Fibroblast of upper back skin (primary cell): ENCODE results near the gene NUAK1.

ENCODE experiments used
- DNase-seq: peaks from one replicate; pipeline ENCODE4 v3.0.0-alpha.2; 2013

NUAK1 gene

DNA sequence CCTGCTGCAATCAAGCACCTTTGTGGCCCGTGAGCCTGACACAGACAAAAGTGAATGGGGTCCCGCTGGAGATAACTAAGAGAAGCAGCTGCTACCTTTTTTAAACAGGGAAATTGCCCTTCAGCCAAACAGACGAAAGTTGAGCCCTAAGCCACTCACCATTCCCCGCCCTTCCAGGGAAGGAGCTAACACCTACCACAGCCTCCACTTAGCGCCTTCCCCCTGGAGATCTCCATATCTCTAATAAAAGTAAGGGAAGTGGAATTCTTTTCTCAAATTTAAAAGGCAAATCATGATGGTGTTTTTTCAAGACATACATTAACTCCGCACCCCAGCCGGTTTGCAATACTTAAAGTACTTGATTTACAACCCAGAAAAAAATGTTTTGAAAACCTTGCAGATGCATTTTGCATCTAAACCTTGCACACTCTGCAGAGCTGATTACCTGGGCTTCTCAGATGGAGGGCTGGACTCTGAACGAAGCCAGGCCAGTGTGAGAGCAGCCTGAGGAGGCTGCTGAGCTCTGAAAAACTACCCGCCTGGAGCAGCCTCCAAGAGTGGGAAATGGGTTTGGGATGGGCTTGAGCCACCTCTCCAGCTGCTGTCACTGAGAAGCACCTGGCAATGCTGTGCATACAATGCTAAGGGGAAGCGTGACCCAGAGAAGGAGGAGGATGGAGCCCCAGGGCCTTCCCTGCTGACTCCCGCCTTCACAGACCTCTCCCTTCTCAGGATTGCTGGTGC, 10.0 kb downstream of the NUAK1 start:
- no peak for DNase-seq

DNA sequence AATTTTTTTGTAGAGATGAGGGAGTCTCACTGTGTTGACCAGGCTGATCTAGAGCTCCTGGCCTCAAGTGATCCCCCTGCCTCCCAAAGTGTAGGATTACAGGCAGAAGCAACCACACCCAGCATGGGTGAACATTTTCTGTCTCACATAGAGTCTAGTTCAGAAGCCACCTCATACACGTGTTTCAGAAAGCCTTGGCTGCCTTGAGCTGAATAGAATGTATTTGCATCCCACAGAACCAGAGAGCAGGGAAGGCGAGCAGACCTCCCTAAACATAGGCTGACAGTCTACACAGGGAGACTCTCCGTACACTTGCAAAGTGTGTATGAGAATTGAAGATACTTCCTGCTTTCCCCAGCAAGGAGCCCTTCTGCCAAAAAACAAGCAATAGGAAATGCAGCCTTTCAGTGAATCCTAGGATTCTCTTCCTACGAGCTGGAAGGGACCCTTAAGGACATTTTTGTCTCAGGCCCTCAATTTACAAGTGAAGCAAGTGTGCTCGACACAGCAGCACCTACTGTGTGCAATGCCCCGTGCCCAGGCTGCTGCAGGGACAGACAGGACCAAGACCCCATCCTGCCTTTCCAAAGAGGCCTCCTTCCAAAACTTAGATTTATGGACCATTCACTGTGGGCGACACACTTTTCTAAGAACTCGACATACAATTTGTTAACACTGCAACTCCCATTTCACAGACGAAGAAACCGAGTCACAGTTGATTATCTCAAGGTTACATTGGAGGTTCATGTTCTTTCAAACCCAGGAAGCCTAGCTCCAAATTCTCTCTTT, 11.2 kb downstream of the NUAK1 start:
- DNase-seq: peak; percentile 71

DNA sequence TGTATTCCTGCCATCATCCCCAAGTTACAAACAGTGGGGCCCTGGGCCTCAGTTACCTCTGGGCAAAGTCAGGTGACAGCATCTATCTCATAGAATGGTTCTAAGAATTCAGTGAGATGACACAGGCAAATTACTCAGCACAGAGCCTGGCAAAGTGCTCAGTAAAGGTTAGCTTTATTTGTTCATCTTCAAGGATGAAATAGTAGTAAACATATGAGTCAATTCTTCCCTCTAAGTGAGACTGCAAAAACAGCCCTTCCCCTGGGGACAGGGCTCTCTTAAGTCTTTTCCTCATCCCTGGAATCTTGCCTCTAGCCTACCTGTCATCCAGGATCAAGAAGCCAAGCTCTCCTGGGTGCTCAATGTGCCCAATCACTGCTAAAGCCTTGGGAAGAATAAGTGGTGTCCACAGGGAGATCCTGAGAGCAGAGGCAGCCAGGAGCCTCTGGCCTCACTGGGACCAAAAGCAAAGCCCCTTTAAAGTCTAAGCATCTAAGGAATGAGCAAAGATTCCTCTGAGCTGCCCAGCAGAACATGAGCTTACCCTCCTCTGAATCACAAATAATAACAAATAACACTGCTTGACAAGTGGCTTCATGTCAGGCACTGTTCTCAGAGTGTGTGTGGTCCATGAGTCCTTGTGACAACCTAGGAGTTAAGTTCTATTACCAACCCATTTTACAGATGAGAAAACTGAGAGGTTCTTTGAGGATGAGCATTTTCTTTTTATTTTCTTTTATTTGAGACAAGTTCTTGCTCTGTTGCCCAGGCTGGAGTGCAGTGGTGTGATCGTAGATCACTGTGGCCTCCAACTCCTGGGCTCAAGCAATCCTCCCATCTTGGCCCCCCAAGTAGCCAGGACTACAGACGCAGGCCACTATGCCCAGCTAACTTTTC, 12.1 kb downstream of the NUAK1 start:
- peak; percentile 43 for DNase-seq

DNA sequence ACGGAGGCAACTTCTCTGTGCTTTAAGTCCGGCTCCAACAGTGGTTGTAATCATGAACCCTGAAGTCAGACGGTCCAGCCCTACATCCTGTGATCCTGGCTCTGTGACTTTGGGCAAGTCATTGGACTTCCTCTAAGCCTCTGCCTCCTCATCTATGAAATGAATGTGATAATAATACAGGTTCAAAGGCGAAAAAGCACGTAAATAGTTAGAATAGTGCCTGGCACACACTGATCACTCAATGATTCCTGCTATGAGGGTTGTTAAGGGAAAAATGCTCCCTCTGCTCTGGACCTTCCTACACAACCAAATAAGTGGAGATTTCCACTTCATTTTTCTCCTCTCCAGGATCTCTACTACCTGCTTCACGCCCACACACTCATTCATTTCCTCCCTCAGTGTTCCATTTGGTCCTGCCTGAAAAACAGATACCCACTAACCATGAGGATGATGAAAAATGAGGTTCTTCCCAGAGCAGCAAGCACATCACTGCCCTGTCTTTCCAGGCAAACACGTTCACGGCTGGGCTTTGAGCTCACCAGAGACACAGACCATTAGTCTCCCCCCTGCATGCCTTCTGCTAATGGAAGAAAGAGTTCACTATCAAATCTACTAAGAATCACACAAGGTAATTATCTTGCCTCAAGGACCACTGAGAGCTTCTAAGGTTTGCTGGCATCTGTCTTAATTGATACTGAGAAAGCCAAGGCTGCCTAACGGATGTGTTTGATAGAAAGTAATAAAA, 13.2 kb downstream of the NUAK1 start:
- no peak for DNase-seq

DNA sequence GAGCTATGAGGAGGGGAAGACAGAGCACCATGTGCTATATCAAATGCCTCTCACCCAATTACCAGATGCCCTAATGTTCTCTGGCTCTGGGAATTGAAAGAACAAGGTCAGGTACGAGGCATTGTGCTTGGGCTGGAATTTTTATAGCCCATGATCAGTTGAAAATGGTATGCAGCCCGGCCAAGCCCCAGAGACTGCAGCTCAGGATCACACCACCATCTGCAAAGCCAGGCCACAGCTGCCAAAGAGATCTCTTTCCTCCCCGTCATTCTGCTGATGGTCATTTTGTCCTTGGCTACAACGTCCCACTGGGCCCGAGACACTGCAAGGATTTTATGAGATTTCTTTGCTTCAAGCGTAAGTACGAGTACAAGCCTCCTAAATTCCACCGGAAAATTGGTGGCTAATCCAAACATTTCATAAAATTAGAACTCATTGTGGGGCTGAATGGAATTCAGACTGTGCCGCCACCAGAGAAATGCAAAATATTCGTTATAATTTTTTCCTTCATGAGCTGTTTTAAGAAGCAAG, 15.1 kb downstream of the NUAK1 start:
- DNase-seq: peak; percentile 79

DNA sequence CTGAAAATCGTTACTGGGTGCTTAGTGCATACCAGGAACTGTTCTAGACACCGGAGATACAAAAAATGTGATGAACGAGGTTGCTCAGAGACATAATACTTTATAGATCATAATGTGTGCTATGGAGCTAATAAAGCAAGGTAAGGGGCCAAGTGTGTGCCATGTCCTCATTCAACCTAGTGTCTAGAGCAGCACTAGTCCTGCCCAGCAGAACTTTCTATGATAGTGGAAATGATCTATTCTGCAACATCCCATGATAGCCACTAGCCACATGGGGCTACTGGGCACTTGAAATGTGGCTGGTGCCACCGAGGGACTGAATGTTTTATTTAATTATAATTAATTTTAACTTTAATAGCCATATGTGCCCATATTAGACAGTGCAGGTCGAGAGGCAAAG, 15.6 kb downstream of the NUAK1 start:
- DNase-seq: no peak

DNA sequence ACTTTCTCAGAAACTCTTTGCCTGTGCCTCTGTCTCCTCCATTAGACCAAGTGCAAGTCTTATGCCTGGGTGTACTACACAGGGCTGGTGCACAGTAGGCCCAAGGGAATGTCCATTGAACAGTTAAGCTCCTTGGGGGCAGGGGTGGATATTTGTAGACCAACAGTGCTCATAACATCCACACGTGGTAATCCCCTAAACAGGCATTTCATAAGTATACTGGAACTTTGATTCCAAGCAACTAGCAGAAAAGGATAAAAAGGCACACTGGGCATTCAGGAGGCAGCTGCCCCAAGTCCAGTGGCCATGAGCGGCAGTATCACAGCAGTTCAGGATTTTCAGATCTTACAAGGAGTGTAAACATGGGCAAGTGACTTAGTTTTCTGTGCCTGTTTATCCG, 16.8 kb downstream of the NUAK1 start:
- DNase-seq: no peak

DNA sequence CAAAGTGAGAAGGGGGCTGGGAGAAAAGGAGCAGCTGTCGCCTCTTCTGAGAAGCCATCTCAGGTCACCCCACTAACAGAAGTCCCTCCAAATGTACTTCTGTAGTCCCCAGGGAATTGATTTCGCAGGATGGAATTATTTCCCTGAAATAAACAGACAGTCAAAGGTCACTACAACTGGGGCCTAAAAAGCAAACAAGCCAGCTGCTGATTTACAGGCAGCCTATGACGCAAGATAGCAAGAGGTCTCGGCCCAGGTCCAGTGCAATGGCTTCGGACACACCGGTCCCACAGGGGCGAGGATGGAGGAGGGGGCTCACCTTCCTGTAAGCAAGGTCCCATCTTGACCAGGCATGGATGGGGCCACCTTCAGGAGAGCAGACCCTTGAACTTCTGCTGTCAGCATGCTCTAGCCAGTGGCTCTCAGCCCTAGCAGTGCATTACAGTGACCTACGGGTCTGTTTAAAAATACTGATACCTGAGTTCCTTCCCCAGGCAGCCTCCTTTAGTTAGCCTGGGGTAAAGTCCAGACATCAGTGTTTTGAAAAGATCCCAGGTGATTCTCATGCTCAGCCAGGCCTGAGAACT, 18.1 kb downstream of the NUAK1 start:
- no peak for DNase-seq

DNA sequence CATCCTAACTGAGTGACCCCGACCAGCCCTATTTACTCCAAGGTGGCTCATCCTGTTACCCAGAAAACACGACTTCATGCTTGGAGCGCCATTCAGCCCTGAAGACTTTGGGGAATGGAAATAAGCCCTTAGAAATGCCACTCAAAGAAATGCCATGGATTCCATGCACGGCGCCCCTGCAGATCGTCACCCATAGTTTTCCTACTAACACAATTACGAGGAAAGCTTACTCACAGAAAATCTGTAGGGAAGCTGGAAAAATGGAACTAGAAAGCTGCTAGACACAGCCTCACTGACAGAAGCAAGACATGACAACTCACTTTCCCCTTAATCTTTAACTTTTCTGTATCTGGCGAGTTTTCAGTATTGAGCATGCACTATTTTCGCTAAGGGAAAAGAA, 19.5 kb downstream of the NUAK1 start:
- no peak for DNase-seq

DNA sequence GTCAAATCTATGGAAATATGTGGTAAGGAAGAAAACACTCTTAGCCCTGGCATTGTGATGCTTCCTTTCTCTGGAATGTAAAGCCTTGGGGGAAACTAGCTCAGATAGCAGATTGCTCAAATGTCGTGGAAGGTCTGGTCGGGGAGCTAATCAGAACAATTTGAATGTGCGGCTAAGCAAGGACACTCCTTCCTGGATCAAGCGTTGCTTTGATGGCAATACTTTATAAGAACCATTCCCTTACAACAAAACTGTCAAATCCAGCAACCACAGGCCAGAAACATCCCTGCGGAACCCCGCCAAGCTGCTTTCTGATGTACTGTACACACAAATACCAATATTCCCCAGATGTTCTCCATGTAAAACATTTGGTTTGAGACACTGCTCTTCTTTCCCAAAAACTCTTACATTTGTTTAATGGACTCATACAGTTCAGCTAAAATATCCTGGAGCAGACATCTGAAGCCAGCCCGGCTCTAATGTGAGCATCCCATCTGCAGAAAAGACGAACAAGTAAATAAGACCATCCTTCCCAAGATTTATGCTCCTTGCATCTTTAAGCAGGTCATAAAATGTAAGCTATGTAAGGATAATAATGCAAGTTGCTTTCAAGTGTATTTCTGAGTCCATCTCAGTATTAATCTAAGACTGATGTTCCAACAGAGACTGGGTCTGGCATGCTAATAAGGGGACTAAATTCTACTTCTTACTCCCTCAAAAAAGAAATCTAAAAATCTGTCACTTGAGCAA, 20.2 kb downstream of the NUAK1 start:
- peak; percentile 81 for DNase-seq

DNA sequence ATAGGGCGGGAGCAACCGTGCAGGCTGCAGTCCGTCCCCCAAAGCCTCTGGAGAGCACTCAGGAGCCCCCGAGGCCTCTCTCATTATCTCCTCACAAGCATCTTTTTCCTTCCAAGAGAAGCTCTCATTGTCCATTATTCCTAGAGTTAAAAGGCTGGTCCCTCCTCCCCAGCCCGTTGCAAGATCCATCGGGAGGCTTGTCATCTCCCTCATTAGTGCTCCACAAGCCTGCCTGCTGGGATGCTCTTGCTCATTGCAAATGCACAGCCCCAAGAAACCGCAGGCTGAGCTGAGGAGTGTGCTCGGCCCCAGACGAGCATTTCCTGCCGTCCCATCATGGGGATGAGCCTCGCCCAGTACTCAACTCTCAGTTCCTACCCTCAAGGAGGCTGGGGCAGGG, 23.3 kb downstream of the NUAK1 start:
- DNase-seq: peak; percentile 78

DNA sequence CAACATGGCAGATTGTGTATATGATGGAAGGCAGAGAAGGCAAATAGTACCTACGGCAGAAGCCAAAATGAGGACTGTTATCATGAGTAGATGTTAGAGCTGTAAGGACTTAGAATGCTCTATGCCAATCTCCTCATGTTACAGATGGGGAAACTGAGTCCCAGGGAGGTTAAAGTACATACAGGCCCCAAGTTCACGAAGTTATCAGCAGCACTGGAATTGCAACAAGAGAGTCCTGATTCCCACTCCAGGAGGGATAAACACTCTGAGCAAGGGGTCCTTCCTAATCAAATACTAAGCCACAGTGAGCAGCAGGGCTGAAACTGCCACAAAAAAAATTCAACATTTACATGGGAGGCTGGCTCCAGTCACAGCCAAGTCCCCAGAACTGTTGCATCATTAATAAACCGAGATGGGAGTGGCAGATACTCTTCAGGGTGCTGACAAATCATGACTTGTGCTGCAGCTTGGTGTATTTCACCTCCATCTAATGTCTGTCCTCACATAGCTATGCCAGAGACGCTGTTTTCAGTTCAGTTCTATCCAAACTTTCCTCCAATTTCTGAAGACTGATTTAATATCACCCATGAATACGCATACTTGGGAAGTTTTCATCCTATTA, 24.2 kb downstream of the NUAK1 start:
- peak; percentile 57 for DNase-seq

DNA sequence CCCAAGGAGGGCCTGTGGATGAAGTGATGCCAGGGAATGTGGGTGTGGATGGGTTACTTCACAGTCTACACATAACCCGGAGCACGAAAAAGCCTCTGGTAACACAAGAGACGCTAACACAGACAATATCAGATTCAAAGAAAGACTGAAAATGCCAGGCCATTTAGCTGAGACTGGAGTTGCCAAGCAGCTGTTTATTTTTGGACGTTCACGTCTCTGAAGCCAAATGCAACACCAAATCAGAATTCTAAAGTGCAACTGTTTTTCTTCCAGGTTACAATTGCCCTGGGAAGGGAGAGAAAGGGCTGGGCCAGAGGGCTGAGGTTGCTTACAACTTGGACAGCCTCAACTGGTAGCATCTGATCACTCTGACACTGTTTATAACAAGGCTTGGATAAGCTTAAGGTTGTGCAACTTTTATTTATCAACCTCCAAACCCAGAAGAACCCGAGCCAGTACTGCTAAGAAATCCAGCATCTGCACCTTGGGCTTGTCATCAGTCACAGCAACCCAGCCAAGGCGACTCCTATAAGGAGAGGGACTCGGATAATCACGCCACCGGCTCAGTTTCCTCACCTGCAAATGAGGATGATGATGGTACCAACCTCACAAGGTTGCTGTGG, 24.8 kb downstream of the NUAK1 start:
- no peak for DNase-seq

DNA sequence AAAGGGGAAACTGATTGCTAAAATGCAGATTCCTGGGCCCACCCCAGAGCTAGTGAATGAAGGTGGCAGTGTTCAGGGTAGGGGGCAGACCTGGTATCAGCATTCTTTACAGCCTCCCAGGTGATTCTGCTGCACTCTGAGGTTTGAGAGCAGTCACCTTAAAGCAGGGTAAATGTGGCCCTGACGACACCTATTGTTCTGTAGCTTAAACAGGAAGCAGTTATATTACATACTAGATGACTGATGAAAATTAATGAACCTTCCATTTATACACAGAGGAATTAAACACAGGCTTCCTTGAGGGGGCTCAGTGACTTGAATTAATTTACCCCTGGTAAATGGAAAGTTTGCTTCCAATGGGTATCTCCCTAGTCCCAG, 25.3 kb downstream of the NUAK1 start:
- no peak for DNase-seq

DNA sequence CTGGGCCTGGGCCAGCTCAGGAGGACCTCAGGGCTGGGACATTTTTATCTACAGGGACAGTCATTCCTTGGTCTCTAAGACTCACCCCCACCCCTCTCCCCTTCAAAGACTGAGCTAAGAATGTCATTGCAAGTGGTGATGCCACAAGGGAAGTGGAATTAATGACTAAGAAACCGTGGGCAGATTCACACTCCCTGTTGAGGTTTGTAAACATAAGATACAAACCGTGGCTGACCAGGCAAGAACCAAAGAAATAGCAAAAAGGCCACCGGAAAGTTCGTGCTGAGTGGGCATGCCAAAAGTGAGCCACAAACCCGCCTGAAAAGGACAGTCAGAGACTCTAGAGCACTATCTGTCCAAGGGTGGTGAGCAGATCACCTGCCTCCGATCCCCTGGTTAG, 25.7 kb downstream of the NUAK1 start:
- DNase-seq: no peak

DNA sequence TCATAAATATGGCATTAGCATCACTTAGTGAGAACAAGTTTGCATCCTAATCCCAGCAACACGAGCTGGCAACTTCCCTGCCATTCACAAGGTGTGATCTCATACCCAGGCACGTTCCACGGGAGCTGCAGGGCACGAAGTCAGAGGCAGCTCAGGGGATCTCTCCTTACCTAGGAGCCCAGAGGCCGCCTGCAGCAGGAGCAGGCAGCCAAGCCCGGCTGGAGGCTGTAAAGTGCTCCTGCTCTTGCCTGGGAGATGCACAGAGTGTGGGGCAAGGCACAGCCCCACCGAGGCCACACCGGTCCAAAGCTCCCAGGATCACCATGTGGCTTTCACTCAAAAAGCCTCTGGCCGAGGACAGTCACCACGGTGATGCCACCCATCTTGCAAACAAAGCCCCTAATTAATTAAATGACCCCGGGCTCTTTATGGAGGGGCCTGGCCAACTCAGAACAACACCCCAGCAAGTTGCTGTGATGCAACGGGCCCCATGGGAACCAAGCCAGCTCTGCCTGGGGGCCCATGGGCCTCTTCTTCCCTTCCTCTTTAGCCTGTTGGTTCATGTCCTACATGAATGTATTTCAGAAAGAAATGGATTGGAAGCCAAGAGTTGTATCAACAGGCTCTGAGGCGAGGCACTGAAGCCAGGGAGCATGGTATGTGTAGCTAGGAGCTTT, 26.5 kb downstream of the NUAK1 start:
- DNase-seq: no peak

DNA sequence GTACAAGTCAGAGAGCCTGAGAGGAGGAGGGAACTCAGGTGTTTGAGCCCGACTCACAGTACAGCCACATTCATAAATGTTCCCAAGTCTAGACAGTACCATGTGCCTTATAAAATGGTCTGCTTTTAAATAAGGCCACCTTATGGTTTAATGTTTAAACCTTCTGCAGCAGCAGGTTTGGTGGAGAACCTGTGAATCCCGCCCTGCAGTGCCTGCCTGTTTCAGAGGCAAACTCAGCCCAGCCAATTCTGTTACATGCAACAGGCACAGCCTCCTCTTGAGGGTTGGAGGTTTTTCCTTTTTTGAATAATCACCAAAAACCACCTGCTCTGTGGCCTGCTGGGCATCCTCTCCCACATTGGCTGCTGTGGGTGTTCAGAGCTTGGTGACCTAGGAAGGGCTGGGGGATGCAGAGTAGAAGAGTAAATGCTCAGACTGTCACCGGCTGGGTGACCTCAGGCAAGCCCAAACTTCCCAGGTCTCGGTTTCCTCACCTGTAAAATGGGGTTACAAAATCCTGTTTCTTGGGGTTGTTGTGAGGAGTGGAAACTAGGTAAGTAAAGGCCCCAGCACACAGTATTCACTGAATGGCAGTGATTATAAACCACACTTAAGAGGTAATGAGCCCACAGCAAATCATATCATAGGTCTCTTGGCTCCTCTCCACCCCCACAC, 28.0 kb downstream of the NUAK1 start:
- DNase-seq: no peak

DNA sequence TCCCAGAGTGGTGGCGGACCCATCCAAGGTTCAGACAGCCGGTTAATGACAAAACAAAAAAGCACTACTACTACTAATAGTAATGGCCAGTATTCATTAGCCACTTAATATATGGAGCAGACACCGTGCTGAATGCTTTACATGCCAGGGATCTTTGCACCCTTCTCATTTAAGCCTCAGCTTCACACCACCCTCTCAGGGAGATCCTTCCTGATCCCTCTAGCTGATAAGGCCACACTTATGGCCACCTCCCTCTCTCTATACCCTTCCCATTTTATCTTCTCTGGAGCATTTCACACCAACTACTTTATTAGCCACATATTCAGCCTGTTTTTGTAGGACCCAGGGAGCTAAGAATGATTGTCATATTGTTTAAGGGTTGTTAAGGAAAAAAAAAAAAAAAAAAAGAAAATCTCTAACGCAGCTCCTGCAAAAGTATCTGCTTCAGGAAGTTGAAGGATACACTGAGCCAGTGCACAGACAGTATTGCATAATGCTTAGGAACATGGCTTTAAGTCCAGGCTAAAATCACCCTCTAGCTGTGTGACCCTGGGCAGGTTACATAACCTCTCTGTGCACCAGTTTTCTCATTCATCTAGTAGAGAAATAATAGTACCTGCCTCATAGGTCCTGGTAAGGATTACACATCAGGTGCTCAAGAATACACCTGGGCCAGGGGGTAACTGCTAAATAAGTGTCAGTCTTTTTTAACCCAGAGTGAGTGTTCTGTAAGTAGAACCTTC, 29.4 kb downstream of the NUAK1 start:
- no peak for DNase-seq
